Measurements from ENCODE around the gene TRAF7. TPM values are rescaled to one million over a fixed set of nuclear protein-coding genes. Genes with fewer than 3 reads are reported as not detected.

TRAF7 gene
- total RNA-seq: 84.5 and 106 TPM in 2 replicates

GRCh38 chr16:2155091-2155950, at the start of gene TRAF7:
Gene TRAF7 (plus strand): TSS chr16:2155782. CDS start chr16:2163921, 8,139 bp downstream.

GRCh38 chr16:2135770-2136490, 19.7 kb upstream of the TRAF7 start, which contains the start of gene PKD1:
Gene PKD1 (minus strand): TSS chr16:2135898. CDS start chr16:2135689, 209 bp downstream.

GRCh38 chr16:2147981-2148671, 7.5 kb upstream of the TRAF7 start, which contains the start of gene RAB26:
Gene RAB26 (plus strand): TSS chr16:2148625. CDS start chr16:2148784, 159 bp downstream.

GRCh38 chr16:2196162-2196980, 40.8 kb downstream of the TRAF7 start, which contains the start of gene CASKIN1:
Gene CASKIN1 (minus strand): TSS chr16:2196605. CDS start chr16:2196432, 173 bp downstream.

GRCh38 chr16:2205104-2205966, 49.8 kb downstream of the TRAF7 start, which contains the start of gene MLST8:
Gene MLST8 (plus strand): TSS chr16:2205454. CDS start chr16:2206086, 632 bp downstream.

GRCh38 chr16:2210386-2211365, 55.1 kb downstream of the TRAF7 start, which contains the start of gene BRICD5:
Gene BRICD5 (minus strand): TSS chr16:2210863. CDS start chr16:2210833, 30 bp downstream.

GRCh38 chr16:2214719-2214968, 59.1 kb downstream of the TRAF7 start, which contains the start of gene PGP:
Gene PGP (minus strand): TSS chr16:2214840. CDS start chr16:2214777, 63 bp downstream.

GRCh38 chr16:2223221-2223941, 67.8 kb downstream of the TRAF7 start, which contains the start of gene E4F1:
Gene E4F1 (plus strand): TSS chr16:2223591. CDS start chr16:2223614, 23 bp downstream.

Other genes with a start within 250 kb of the TRAF7 start
- gene HS3ST6, start 237.4 kb upstream of the TRAF7 start, total RNA-seq: not detected in 2 replicates
- 9.2 and 16.8 TPM in 2 replicates for gene MSRB1, start 212.6 kb upstream of the TRAF7 start, total RNA-seq
- gene RPL3L, start 201.1 kb upstream of the TRAF7 start, total RNA-seq: not detected in 2 replicates
- 270 and 328 TPM in 2 replicates for gene NDUFB10, start 196.2 kb upstream of the TRAF7 start, total RNA-seq
- gene RPS2, start 191.0 kb upstream of the TRAF7 start, total RNA-seq: 3,471 and 3,533 TPM in 2 replicates
- not detected in 2 replicates for gene RNF151, start 188.9 kb upstream of the TRAF7 start, total RNA-seq
- gene TBL3, start 183.7 kb upstream of the TRAF7 start, total RNA-seq: 59.4 and 66.3 TPM in 2 replicates
- gene NOXO1, start 174.3 kb upstream of the TRAF7 start, total RNA-seq: not detected in 2 replicates
- gene GFER, start 171.6 kb upstream of the TRAF7 start, total RNA-seq: 40.2 and 41.8 TPM in 2 replicates
- 1.1 and 4.6 TPM in 2 replicates for gene SYNGR3, start 165.8 kb upstream of the TRAF7 start, total RNA-seq
- gene ZNF598, start 146.0 kb upstream of the TRAF7 start, total RNA-seq: 41.8 and 43.2 TPM in 2 replicates
- gene NPW, start 136.0 kb upstream of the TRAF7 start, total RNA-seq: 1.4 and 4.3 TPM in 2 replicates
- 62.9 and 94.0 TPM in 2 replicates for gene NHERF2, start 128.9 kb upstream of the TRAF7 start, total RNA-seq
- gene NTHL1, start 107.9 kb upstream of the TRAF7 start, total RNA-seq: 27.6 and 51.3 TPM in 2 replicates
- 30.8 and 63.1 TPM in 2 replicates for gene TSC2, start 107.8 kb upstream of the TRAF7 start, total RNA-seq
- 109 and 147 TPM in 2 replicates for gene PKD1, start 19.9 kb upstream of the TRAF7 start, total RNA-seq
- gene RAB26, start 7.2 kb upstream of the TRAF7 start, total RNA-seq: 1.4 and 2.3 TPM in 2 replicates
- 0.18 TPM in 1 of 2 replicates, not detected in the other for gene CASKIN1, start 40.8 kb downstream of the TRAF7 start, total RNA-seq
- gene MLST8, start 49.7 kb downstream of the TRAF7 start, total RNA-seq: 42.9 and 54.2 TPM in 2 replicates
- under 0.01 and 2.3 TPM in 2 replicates for gene BRICD5, start 55.1 kb downstream of the TRAF7 start, total RNA-seq
- 25.7 and 29.1 TPM in 2 replicates for gene PGP, start 59.1 kb downstream of the TRAF7 start, total RNA-seq
- 24.5 and 26.2 TPM in 2 replicates for gene E4F1, start 67.8 kb downstream of the TRAF7 start, total RNA-seq
- gene DNASE1L2, start 80.7 kb downstream of the TRAF7 start, total RNA-seq: 0.18 and 5.5 TPM in 2 replicates
- 51.6 and 62.3 TPM in 2 replicates for gene ECI1, start 95.8 kb downstream of the TRAF7 start, total RNA-seq
- gene RNPS1, start 112.3 kb downstream of the TRAF7 start, total RNA-seq: 136 and 148 TPM in 2 replicates
- 0.18 TPM in 1 of 2 replicates, not detected in the other for gene ABCA3, start 184.9 kb downstream of the TRAF7 start, total RNA-seq

Measured in myometrial cell (primary cell).